ENCODE measurements around the gene CAPN8. TPM values are rescaled to one million over a fixed set of nuclear protein-coding genes. Genes with fewer than 3 reads are reported as not detected.

The CAPN8 gene
- total RNA-seq, 4 donors from 2014 or later, result 55.4 to 273 (median 91.6) TPM

DNA sequence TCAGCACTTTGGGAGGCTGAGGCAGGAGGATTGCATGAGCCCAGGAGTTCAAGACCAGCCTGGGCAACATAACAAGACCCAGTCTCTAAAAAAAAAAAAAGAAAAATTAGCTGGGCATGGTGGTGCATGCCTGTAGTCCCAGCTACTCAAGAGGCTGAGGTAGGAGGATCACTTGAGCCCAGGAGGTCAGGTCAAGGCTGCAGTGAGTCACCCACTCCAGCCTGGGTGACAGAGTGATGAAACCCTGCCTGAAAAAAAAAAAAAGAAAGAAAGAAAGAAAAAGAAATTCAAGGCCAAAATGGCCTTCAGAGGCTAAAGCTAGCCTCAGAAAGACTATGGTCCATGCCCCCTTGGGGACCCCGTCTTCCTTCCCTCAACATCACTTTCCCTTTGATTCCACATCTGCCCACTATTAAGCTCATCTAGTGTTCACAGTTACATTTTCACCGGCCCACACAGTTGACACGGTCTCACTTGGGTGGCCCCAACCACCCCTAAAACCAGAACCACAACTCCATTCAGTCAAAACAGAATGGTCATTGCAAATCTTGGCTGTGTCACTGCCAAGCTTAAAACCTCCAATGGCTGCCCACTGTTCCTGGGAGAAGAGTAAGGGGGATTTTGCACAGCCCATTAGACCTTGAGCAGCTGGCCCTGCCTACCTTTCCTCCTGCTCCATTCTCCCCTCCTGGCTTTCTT, 2.1 kb upstream of the CAPN8 start:
- Histone ChIP-seq H3K4me1 (peaks cover 4 to 35% (median 28%) of the 10 kb centered on the region in 4 donors), H3K27ac (peak overlapping the region in 1 of 4 donors; percentile 72), H3K36me3 (no peaks in the 10 kb centered on the region), H3K9me3 (no peaks in the 10 kb centered on the region), H3K4me3 (no peak overlapping the region), H3K27me3 (no peaks in the 10 kb centered on the region)
- TF ChIP-seq, protein P1, sequence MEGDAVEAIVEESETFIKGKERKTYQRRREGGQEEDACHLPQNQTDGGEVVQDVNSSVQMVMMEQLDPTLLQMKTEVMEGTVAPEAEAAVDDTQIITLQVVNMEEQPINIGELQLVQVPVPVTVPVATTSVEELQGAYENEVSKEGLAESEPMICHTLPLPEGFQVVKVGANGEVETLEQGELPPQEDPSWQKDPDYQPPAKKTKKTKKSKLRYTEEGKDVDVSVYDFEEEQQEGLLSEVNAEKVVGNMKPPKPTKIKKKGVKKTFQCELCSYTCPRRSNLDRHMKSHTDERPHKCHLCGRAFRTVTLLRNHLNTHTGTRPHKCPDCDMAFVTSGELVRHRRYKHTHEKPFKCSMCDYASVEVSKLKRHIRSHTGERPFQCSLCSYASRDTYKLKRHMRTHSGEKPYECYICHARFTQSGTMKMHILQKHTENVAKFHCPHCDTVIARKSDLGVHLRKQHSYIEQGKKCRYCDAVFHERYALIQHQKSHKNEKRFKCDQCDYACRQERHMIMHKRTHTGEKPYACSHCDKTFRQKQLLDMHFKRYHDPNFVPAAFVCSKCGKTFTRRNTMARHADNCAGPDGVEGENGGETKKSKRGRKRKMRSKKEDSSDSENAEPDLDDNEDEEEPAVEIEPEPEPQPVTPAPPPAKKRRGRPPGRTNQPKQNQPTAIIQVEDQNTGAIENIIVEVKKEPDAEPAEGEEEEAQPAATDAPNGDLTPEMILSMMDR (IDR thresholded peaks at IDR 0.05), result no peak
- TF ChIP-seq EP300 (IDR thresholded peaks at IDR 0.05; ENCODE audit: low read depth), result no peak
- no peak for TF ChIP-seq POLR2A (IDR thresholded peaks at IDR 0.05)
- no peak for TF ChIP-seq POLR2AphosphoS5 (IDR thresholded peaks at IDR 0.05)
- intact Hi-C loops (cut with DNase I; ENCODE audit: low total_unique reads) (no loop called here), in situ Hi-C loops (cut with MboI; ENCODE audit: low pct_ligation_motif_present in 1 of 4, low pct_unique_long_range_greater_than_20kb in 1 of 4, low sequenced_read_pairs in 3 of 4) (no loop called here)
- no peak for DNase-seq
- WGBS, 2 donors (ENCODE audit: low coverage in 1 of 2), result 84 to 100% methylated on average over 2 to 3 of the region's 3 CpGs

DNA sequence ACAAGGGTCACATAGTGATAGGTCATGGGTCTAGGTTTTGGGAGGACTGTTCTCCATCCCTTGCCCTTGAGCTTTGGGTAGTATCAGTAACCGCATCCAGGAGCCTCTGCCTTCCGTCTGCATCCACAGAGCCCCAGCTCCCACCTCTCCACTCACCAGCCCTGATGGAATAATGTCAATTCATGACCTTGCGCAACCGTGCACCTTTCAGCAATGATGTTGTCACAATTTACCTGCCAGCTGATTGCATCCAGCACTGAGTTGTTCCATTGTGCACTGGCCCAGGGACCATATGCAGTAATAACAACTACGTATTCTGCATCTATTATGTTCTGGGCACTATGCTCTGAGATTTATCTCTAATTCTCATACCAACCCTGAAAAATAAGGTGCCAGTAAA, 1.4 kb downstream of the CAPN8 start:
- TF ChIP-seq POLR2AphosphoS5 (IDR thresholded peaks at IDR 0.05), result no peak
- Histone ChIP-seq H3K36me3 (no peaks in the 10 kb centered on the region), H3K4me1 (peaks cover 4 to 39% (median 28%) of the 10 kb centered on the region in 4 donors), H3K27me3 (no peaks in the 10 kb centered on the region), H3K4me3 (no peak overlapping the region), H3K9me3 (no peaks in the 10 kb centered on the region), H3K27ac (no peak overlapping the region)
- DNase-seq, result no peak
- intact Hi-C loops (cut with DNase I; ENCODE audit: low total_unique reads), result no loop called here
- 73 to 100% methylated on average over 1 to 5 of the region's 5 CpGs for WGBS, 2 donors (ENCODE audit: low coverage in 1 of 2)
- in situ Hi-C loops (cut with MboI; ENCODE audit: low pct_ligation_motif_present in 1 of 4, low pct_unique_long_range_greater_than_20kb in 1 of 4, low sequenced_read_pairs in 3 of 4), result no loop called here

DNA sequence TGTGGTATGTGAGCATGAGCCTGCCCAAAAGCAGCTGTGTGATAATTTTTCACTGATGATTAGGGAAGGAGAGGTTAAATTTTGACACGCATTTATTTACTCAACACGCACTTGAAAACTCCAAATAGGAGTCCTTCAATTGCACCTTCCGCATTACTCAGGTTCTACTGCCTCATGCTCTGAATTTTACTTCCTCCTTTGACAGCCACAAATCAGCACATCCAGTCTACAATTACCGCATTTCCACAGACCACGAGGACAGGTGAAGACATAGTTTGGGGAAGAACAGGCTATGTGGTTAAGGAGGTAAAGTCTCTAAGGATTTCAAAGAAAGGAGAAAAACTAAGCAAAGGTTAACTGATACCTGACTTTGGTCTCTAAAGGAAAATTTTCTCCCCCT, 2.6 kb downstream of the CAPN8 start:
- Histone ChIP-seq H3K9me3 (no peaks in the 10 kb centered on the region), H3K4me1 (peaks cover 0 to 30% (median 22%) of the 10 kb centered on the region in 4 donors), H3K27me3 (no peaks in the 10 kb centered on the region), H3K36me3 (no peaks in the 10 kb centered on the region), H3K4me3 (no peak overlapping the region), H3K27ac (peak overlapping the region in 2 of 4 donors; percentile 10)
- TF ChIP-seq EP300 (IDR thresholded peaks at IDR 0.05; ENCODE audit: low read depth), result no peak
- no peak for TF ChIP-seq POLR2A (IDR thresholded peaks at IDR 0.05)
- TF ChIP-seq, protein P1 (IDR thresholded peaks at IDR 0.05), result no peak
- no peak for TF ChIP-seq POLR2AphosphoS5 (IDR thresholded peaks at IDR 0.05)
- intact Hi-C loops (cut with DNase I; ENCODE audit: low total_unique reads) (no loop called here), in situ Hi-C loops (cut with MboI; ENCODE audit: low pct_ligation_motif_present in 1 of 4, low pct_unique_long_range_greater_than_20kb in 1 of 4, low sequenced_read_pairs in 3 of 4) (no loop called here)
- DNase-seq, result no peak
- whole genome bisulfite sequencing, 2 donors (ENCODE audit: low coverage in 1 of 2), result 0 to 45% methylated on average over 1 to 5 of the region's 5 CpGs

DNA sequence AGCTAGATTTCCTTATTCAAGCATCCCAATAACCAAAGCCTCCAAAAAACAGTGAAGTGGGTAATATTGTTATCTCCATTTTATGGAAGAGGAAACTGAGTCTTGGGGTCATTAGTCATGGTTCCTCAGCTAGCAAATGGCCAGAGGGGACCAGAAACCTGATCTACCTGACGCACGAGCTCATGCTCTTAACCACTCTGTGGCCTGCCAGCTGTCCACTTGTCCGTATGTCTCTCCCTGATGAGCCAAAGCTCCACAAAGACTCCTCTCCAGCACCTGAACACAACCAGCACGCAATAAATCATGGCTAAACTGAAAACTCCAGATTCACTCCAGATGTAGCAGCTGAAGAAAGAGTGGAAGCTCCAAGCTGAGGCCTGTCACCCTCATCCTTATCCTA, 5.8 kb downstream of the CAPN8 start:
- 84 to 100% methylated on average over 1 to 4 of the region's 4 CpGs for WGBS, 2 donors (ENCODE audit: low coverage in 1 of 2)
- Histone ChIP-seq H3K36me3 (no peaks in the 10 kb centered on the region), H3K4me1 (peaks cover 0 to 23% (median 10%) of the 10 kb centered on the region in 4 donors), H3K9me3 (no peaks in the 10 kb centered on the region), H3K27me3 (no peaks in the 10 kb centered on the region), H3K27ac (no peak overlapping the region), H3K4me3 (no peak overlapping the region)
- intact Hi-C loops (cut with DNase I; ENCODE audit: low total_unique reads) (no loop called here), in situ Hi-C loops (cut with MboI; ENCODE audit: low pct_ligation_motif_present in 1 of 4, low pct_unique_long_range_greater_than_20kb in 1 of 4, low sequenced_read_pairs in 3 of 4) (no loop called here)
- TF ChIP-seq EP300 (IDR thresholded peaks at IDR 0.05; ENCODE audit: low read depth), result no peak
- TF ChIP-seq POLR2AphosphoS5 (IDR thresholded peaks at IDR 0.05), result no peak
- TF ChIP-seq POLR2A (IDR thresholded peaks at IDR 0.05), result no peak
- TF ChIP-seq, protein P1 (IDR thresholded peaks at IDR 0.05), result no peak
- DNase-seq, result no peak

Measured in transverse colon (tissue), 4 donors.